Measurements from ENCODE around the gene FSIP1. TPM values are rescaled to one million over a fixed set of nuclear protein-coding genes. Genes with fewer than 3 reads are reported as not detected.

Gene FSIP1
- total RNA-seq, 1 donor from 2014 or later, result 1.6 TPM

DNA sequence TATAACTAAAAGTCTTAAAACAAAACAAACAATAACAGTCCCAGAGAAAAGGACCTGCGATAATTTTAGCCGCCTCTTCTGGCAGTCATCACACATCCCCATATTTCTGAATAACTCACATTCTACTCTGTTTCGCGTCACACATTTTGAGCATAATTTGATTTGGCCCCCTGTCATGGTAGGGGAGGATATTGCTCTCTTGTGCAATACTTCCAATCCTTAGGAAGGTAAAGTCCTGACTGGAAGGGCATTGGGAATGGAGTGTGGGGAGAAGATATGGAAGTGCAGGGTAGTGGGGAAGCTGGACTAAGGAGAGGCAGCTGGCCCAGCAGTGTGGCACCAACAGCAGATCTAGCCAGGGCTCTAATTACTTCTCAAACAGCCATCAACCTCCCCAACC is 11.3 kb upstream of the FSIP1 start:
- no peaks in the 10 kb centered on the region for H3K9me3 Mint-ChIP-seq (ENCODE audit: low read depth)
- TF ChIP-seq, protein P1, sequence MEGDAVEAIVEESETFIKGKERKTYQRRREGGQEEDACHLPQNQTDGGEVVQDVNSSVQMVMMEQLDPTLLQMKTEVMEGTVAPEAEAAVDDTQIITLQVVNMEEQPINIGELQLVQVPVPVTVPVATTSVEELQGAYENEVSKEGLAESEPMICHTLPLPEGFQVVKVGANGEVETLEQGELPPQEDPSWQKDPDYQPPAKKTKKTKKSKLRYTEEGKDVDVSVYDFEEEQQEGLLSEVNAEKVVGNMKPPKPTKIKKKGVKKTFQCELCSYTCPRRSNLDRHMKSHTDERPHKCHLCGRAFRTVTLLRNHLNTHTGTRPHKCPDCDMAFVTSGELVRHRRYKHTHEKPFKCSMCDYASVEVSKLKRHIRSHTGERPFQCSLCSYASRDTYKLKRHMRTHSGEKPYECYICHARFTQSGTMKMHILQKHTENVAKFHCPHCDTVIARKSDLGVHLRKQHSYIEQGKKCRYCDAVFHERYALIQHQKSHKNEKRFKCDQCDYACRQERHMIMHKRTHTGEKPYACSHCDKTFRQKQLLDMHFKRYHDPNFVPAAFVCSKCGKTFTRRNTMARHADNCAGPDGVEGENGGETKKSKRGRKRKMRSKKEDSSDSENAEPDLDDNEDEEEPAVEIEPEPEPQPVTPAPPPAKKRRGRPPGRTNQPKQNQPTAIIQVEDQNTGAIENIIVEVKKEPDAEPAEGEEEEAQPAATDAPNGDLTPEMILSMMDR (IDR thresholded peaks at IDR 0.05; ENCODE audit: unreplicated experiment), result no peak
- peaks cover 4% of the 10 kb centered on the region for H3K27me3 Mint-ChIP-seq
- no peak for DNase-seq (ENCODE audit: low spot score, unreplicated experiment)
- no peak overlapping the region for H3K27ac Mint-ChIP-seq
- H3K4me3 Mint-ChIP-seq (ENCODE audit: low read depth), result no peak overlapping the region
- H3K4me1 Mint-ChIP-seq (ENCODE audit: low read depth), result peaks cover 6% of the 10 kb centered on the region
- H3K36me3 Mint-ChIP-seq (ENCODE audit: insufficient read depth), result no peaks in the 10 kb centered on the region

DNA sequence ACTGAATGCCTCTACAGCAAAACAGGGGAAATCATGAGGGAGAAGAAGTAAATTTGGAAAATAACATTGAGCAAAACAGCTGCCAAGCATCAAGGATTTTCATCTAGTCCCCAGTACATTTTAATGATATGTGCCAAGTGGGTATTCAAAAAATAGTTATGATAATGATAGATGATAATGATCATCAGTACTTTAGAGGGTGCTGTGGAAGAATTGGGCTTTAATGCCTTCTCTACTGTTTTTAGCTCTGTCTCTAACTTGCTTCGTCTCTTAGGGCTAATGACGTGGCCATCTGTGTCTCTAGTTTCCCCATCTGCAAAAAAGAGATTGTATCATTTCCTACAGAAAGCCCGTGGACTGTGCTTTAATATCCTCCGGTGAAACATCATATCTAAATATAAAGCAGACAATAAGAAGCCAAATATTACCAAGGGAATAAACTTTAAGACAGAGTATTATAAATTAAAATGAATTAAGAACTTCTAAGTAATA is 10.2 kb upstream of the FSIP1 start:
- Mint-ChIP-seq H3K27me3 (peaks cover 4% of the 10 kb centered on the region), H3K9me3 (ENCODE audit: low read depth) (no peaks in the 10 kb centered on the region), H3K27ac (no peak overlapping the region), H3K36me3 (ENCODE audit: insufficient read depth) (no peaks in the 10 kb centered on the region), H3K4me1 (ENCODE audit: low read depth) (peaks cover 11% of the 10 kb centered on the region), H3K4me3 (ENCODE audit: low read depth) (no peak overlapping the region)
- DNase-seq (ENCODE audit: low spot score, unreplicated experiment), result no peak
- TF ChIP-seq, protein P1 (IDR thresholded peaks at IDR 0.05; ENCODE audit: unreplicated experiment), result no peak

DNA sequence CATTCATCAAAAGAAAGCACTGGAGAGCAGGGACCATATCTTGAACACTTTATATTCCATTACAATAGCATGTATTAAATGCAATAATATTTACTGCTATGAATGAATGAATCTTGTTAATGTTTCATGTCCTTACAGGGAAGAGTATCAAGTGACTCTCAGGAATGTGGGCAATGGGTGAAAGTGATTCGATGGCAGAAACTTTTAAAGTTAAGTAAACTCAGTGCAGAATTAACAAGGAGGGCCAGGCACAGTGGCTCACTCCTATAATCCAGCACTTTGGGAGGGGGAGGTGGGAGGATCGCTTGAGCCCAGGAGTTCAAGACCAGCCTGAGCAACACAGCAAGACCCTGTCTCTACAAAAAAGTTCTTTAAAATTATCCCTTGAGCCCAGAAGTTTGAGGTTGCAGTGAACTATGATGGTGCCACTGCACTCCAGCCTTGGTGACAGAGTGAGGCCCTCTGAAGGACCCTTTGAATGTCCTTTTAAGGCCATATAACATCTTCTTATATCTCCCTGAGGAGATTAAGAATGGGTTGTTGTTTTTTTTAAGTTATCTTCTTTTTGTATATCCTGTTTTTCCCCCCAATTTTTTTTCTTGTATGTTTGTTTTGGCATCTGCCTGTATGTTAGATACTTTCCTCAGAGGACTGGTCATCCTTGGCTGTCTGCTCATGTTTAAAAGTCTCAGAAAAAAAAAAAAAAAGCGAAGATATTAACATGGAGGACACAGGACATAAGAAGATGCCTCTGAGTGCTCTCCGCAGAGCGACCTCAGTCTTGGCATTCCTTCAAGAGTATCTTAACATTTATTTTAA is 9.6 kb upstream of the FSIP1 start:
- Mint-ChIP-seq H3K4me1 (ENCODE audit: low read depth) (peaks cover 17% of the 10 kb centered on the region), H3K4me3 (ENCODE audit: low read depth) (no peak overlapping the region), H3K27me3 (peaks cover 4% of the 10 kb centered on the region), H3K36me3 (ENCODE audit: insufficient read depth) (no peaks in the 10 kb centered on the region), H3K27ac (no peak overlapping the region), H3K9me3 (ENCODE audit: low read depth) (no peaks in the 10 kb centered on the region)
- DNase-seq (ENCODE audit: low spot score, unreplicated experiment), result no peak
- TF ChIP-seq, protein P1 (IDR thresholded peaks at IDR 0.05; ENCODE audit: unreplicated experiment), result no peak

DNA sequence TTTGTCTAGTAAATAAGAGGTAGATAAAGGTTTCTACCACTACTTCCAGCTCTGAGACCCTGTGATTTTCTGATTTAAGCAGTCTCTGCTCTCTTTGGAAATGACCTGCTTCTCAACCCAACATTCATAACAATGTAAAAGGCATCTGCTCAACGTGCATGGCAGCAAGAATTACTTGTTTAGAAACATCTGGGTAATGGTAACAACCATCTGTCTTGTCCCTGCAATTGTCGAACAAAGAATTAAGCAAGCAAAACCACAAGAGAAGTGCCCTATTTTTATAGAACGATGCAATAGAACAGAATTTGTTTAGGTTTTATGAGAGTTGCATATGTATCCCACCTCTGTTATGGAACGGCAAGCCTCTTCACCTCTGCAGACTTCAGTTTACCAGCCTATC is 7.1 kb upstream of the FSIP1 start:
- no peak for DNase-seq (ENCODE audit: low spot score, unreplicated experiment)
- Mint-ChIP-seq H3K9me3 (ENCODE audit: low read depth) (no peaks in the 10 kb centered on the region), H3K27ac (no peak overlapping the region), H3K27me3 (no peaks in the 10 kb centered on the region), H3K4me1 (ENCODE audit: low read depth) (peaks cover 26% of the 10 kb centered on the region), H3K36me3 (ENCODE audit: insufficient read depth) (no peaks in the 10 kb centered on the region), H3K4me3 (ENCODE audit: low read depth) (no peak overlapping the region)
- TF ChIP-seq, protein P1 (IDR thresholded peaks at IDR 0.05; ENCODE audit: unreplicated experiment), result no peak

DNA sequence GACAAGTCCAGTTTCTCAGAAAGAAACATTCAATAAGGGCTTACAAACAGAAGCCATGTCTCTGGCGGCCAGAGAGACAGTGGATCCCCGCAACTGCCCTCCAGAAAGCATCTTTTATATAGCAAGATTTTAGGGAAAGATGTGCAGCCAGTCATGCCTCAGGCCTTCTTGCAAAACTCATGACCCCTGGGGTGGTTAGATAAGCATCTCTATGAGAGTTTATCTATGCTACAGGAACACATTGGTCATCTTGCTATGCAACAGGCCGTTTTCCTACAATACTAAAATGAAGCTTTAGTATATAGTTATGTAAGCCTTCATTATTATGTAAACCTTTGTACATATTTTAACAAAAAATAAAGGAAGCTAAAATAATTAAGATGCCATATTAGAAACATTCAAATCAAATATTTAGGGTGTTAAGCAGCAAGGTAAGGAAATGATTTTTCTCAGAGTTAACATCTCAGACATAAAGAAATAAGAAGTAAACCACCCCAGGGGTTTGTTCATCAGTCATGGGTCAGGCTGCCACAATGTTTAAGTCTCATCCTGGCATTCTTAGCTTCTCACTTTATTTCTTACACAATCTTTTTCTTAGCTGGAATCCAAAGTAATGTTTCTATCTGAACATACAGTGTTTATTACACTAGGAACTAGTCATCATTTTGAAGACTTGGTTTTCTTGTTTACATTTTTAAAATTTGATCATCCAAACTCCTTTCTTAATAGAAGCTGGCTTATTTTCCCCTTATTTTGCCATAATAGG is 6.3 kb upstream of the FSIP1 start:
- no peaks in the 10 kb centered on the region for H3K36me3 Mint-ChIP-seq (ENCODE audit: insufficient read depth)
- no peak for DNase-seq (ENCODE audit: low spot score, unreplicated experiment)
- H3K27me3 Mint-ChIP-seq, result no peaks in the 10 kb centered on the region
- H3K4me3 Mint-ChIP-seq (ENCODE audit: low read depth), result no peak overlapping the region
- peaks cover 30% of the 10 kb centered on the region for H3K4me1 Mint-ChIP-seq (ENCODE audit: low read depth)
- H3K9me3 Mint-ChIP-seq (ENCODE audit: low read depth), result no peaks in the 10 kb centered on the region
- TF ChIP-seq, protein P1 (IDR thresholded peaks at IDR 0.05; ENCODE audit: unreplicated experiment), result no peak
- H3K27ac Mint-ChIP-seq, result no peak overlapping the region
